CD4-positive, alpha-beta T cell treated with Interleukin-6 at 100 ng/mL for 8 hours (primary cell): ENCODE data around the gene CHRNA4.

ENCODE experiments used
- DNase-seq: peaks from one replicate; pipeline ENCODE4 v3.0.0-alpha.2; 2020; ENCODE audit warnings: mixed read lengths, low spot score

CHRNA4 gene

GRCh38 chr20:63360850-63361518 is at the start of gene CHRNA4:
TSS of gene CHRNA4 (minus strand) at chr20:63361349. CDS start at chr20:63361165, 184 bp downstream.
- no peak for DNase-seq

GRCh38 chr20:63409834-63410435 is 48.8 kb upstream of the CHRNA4 start:
- no peak for DNase-seq

GRCh38 chr20:63409066-63409833 is 48.1 kb upstream of the CHRNA4 start:
- no peak for DNase-seq

- no peak for DNase-seq
These were observed 47.5 kb upstream of the CHRNA4 start for GRCh38 chr20:63408684-63409046.

- DNase-seq: no peak
These were observed 47.0 kb upstream of the CHRNA4 start for GRCh38 chr20:63407928-63408683.

- DNase-seq: no peak
These were observed 45.6 kb upstream of the CHRNA4 start for GRCh38 chr20:63406617-63407245.

GRCh38 chr20:63406011-63406410 is 44.9 kb upstream of the CHRNA4 start:
- DNase-seq: no peak

- no peak for DNase-seq
These were observed 44.1 kb upstream of the CHRNA4 start for GRCh38 chr20:63405102-63405730.

- DNase-seq: no peak
These were observed 43.3 kb upstream of the CHRNA4 start for GRCh38 chr20:63404129-63405085.

- no peak for DNase-seq
These were observed 42.4 kb upstream of the CHRNA4 start for GRCh38 chr20:63403403-63404105.

- DNase-seq: no peak
These were observed 41.7 kb upstream of the CHRNA4 start for GRCh38 chr20:63402860-63403220.

GRCh38 chr20:63402181-63402859 is 41.2 kb upstream of the CHRNA4 start:
- no peak for DNase-seq

GRCh38 chr20:63401384-63402110 is 40.4 kb upstream of the CHRNA4 start:
- no peak for DNase-seq

- DNase-seq: no peak
These were observed 39.5 kb upstream of the CHRNA4 start for GRCh38 chr20:63400486-63401210.

- DNase-seq: no peak
These were observed 38.6 kb upstream of the CHRNA4 start for GRCh38 chr20:63399596-63400375.

- DNase-seq: no peak
These were observed 37.8 kb upstream of the CHRNA4 start for GRCh38 chr20:63398744-63399514.
